ENCODE measurements around the gene PRKAR2B. TPM values are rescaled to one million over a fixed set of nuclear protein-coding genes. Genes with fewer than 3 reads are reported as not detected.
A peak's percentile ranks its signal among the peaks of the same experiment; 100 is the strongest.
"Not testable (repeated sequence)": the region's sequence is repeated elsewhere in the genome, so short reads cannot be mapped to it uniquely, and the experiment has no call there.

PRKAR2B gene
- total RNA-seq, 2 donors from 2014 or later: 0.71 to 1.7 TPM

DNA sequence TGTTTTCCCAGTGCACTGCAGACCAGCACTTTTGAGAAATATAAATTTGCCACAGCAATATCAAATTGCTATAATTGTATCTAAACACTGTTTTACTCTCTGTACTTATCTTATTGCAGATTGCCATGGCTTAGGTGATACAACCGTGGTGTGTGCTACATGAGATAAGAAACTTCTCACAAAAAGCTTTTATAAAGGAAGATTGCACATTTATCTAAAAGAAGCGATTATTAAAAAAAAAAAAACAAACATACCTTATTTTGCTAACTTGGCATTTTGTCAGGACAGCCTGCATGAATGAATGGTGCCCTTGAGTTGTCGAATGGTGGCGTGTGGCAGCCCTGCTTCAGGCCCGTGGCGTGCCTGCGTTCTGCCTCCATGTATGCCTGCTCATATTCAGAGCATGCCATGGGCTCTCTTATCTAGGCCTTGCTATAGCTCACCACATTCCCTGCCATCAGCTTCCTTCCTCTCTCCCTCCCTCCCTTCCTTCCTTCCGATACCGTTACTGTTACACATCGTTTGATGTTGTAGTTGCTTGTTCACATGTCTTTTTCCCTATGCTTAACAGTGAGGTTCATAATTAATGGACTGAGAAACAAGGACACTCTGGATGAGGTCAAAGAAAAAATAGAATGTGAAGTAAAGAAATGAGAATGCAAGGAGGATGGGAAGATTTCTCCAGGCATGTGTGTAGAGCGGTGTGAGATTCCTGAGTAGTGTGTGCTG lies 34.9 kb downstream of the PRKAR2B start:
- no peak for DNase-seq (ENCODE audit: low spot score in 2 of 2)
- no peaks in the 10 kb centered on the region for H3K9me3 Mint-ChIP-seq
- H3K27ac Mint-ChIP-seq: no peak overlapping the region
- no peak for ATAC-seq
- no peaks in the 10 kb centered on the region for H3K36me3 Mint-ChIP-seq

DNA sequence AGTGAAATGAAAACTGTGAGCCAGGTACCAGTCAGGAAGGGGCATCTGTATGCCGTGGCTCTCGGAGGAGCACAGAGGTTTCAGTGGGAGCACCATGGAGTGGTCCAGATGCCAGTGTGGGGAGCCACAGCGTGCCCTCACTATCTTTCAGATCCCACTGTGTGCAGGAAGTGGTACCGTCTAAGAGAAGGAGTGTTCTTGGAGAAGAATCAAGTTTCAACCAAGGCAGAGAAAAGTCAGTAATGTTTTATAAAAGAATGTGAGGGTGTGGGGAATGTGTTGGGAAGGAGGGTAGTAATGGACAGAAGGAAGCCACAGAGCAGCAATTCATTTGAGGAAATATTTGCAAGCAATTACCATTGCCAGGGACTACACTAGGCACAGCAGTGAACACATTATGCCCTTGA lies 35.6 kb downstream of the PRKAR2B start:
- Mint-ChIP-seq H3K9me3 (no peaks in the 10 kb centered on the region), H3K36me3 (no peaks in the 10 kb centered on the region)
- no peak for ATAC-seq

DNA sequence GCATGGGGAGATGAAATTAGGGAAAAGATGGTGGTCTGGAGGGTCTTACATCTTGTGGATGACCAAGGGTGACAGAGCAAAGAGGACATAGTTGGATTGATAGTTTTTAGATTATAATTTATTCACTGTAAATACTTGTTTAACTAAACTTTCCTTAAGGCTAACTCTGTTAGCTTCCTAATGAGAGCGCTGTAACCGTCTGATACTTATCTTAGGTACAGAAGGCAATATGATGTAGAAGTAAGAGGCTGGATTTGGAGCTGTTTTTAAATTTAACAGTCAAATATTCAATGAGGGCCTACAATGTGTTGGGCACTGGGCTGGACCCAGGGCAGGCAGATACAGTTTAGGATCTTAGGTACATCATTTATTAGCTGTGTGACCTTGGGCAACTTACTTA lies 36.0 kb downstream of the PRKAR2B start:
- no peaks in the 10 kb centered on the region for H3K36me3 Mint-ChIP-seq
- ATAC-seq (no peak), DNase-seq (ENCODE audit: low spot score in 2 of 2) (no peak)
- no peak overlapping the region for H3K27ac Mint-ChIP-seq
- H3K9me3 Mint-ChIP-seq: no peaks in the 10 kb centered on the region

More for the DNA sequence above, 35.6 kb downstream of the PRKAR2B start:
- no peak overlapping the region for H3K27ac Mint-ChIP-seq
- no peak for DNase-seq (ENCODE audit: low spot score in 2 of 2)

DNA sequence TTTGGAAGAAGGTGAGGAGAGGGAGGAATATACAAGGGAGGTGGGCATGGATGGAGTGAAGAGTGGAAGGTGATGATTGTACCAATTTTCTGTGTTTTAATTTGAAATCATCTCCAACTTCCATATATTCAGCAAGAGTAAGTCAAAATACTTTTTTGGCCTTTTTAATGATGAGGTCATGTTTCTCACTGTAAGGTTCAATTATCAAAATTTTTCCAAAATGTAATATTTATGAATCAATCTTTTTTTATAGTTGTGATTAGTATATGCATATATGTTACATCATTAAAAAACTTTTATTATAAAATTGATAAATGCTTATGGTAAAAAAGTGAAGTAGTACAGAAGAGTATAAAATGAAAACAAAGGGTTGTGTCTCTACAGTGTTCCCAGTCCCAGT lies 40.7 kb downstream of the PRKAR2B start:
- no peak for ATAC-seq
- Mint-ChIP-seq H3K9me3 (no peaks in the 10 kb centered on the region), H3K27ac (no peak overlapping the region), H3K36me3 (no peaks in the 10 kb centered on the region)
- no peak for DNase-seq (ENCODE audit: low spot score in 2 of 2)

DNA sequence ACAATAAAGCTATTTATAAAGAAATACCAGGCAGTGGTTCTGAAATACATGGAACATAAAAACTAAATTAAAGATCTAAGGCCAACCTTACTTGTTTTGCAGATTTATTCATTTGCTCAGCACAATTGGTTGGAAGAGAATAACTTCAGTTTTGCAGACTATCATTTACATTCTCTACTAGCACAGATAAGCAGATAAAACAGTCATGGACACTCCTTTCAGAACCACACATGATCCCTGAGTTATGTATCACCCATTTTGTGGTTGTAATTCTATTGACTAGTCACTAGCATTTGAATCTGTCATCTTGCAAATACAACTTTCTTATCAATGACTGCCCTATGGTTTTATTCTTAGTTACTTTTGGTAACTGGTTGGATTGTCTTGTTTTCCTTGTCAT lies 45.1 kb downstream of the PRKAR2B start:
- Mint-ChIP-seq H3K27ac (no peak overlapping the region), H3K36me3 (no peaks in the 10 kb centered on the region), H3K9me3 (no peaks in the 10 kb centered on the region)
- no peak for DNase-seq (ENCODE audit: low spot score in 2 of 2)
- ATAC-seq: no peak

DNA sequence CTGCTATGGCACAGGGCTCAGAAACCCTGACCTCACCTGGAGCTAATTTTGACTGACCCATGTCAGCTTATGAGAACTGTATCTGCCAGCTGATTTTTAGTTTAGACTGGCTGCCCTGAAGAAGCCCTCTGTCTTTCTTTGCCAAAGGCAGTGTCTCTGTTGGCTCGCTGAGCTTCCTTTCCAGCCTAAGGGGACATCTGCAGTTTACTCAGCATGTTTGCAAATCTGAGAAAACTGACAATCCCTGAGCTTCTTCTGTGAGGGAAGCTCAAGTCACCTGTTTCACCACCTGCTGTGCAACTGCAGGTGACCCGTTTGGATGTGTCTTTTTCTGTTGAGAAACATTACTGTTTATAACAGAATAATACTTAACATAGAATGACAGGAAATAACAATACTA lies 46.0 kb downstream of the PRKAR2B start:
- H3K27ac Mint-ChIP-seq: no peak overlapping the region
- DNase-seq (ENCODE audit: low spot score in 2 of 2): no peak

DNA sequence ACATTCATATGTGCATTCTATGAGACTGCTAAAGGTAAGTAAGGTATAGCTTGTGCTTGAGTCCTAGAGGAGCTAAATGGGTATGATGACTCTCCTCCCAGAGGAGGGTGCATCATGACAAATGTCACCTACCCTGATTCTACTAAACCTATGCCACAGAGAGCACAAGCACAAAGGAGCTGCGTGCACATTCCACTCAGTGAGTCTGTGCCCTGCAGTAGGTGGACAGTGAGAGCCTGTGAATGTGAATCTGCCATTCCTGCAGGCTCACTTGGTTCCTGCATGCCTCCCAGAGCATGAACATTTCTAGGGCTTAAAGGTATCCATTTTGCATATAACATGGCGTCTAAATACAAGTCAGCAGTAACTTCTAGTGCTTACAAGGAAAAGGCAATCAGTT lies 46.8 kb downstream of the PRKAR2B start:
- Mint-ChIP-seq H3K36me3 (no peaks in the 10 kb centered on the region), H3K27ac (no peak overlapping the region), H3K9me3 (no peaks in the 10 kb centered on the region)
- ATAC-seq (no peak), DNase-seq (ENCODE audit: low spot score in 2 of 2) (no peak)

More for the DNA sequence above, 46.0 kb downstream of the PRKAR2B start:
- Mint-ChIP-seq H3K9me3 (no peaks in the 10 kb centered on the region), H3K36me3 (no peaks in the 10 kb centered on the region)
- ATAC-seq: no peak

DNA sequence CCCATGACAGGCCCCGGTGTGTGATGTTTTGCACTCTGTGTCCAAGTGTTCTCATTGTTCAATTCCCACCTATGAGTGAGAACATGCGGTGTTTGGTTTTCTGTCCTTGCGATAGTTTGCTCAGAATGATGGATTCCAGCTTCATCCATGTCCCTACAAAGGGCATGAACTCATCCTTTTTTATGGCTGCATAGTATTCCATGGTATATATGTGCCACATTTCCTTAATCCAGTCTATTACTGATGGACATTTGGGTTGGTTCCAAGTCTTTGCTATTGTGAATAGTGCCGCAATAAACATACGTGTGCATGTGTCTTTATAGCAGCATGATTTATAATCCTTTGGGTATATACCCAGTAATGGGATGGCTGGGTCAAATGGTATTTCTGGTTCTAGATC lies 49.2 kb downstream of the PRKAR2B start:
- H3K9me3 Mint-ChIP-seq; DNase-seq (ENCODE audit: low spot score in 2 of 2); H3K36me3 Mint-ChIP-seq; ATAC-seq; H3K27ac Mint-ChIP-seq: not testable (repeated sequence)

DNA sequence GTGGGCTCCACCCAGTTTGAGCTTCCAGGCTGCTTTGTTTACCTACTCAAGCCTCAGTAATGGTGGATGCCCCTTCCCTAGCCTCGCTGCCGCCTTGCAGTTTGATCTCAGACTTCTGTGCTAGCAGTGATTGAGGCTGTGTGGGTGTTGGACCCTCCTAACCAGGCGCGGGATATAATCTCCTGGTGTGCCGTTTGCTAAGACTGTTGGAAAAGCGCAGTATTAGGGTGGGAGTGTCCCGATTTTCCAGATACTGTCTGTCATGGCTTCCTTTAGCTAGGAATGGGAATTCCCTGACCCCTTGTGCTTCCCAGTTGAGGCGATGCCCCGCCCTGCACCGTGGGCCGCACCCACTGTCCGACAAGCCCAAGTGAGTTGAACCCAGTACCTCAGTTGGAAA lies 54.6 kb downstream of the PRKAR2B start:
- DNase-seq (ENCODE audit: low spot score in 2 of 2); H3K9me3 Mint-ChIP-seq; ATAC-seq; H3K27ac Mint-ChIP-seq: not testable (repeated sequence)
- peaks cover 0 to 17% of the 10 kb centered on the region in 2 donors for H3K36me3 Mint-ChIP-seq

DNA sequence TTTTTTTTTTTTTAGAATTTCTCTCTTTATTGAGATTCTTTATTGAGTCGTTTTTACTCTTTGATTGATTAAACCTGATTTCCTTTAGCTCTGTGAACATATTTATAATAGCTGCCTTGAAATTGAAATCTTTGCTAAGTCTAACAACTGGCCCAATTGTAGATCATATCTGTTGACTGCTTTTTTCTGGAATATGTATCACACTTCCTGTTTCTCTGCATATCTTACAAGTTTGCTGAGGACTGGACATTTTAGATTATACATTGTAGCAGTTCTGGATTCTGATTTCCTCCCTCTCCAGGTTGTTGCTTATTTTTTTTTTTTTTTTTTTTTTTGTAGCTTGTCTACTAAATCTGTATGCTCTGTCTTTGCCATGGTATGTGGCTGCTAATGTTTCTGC lies 56.3 kb downstream of the PRKAR2B start:
- Mint-ChIP-seq H3K27ac (no peak overlapping the region), H3K9me3 (peaks cover 5 to 9% of the 10 kb centered on the region in 2 donors), H3K36me3 (peaks cover 0 to 17% of the 10 kb centered on the region in 2 donors)
- no peak for ATAC-seq
- DNase-seq (ENCODE audit: low spot score in 2 of 2): no peak

DNA sequence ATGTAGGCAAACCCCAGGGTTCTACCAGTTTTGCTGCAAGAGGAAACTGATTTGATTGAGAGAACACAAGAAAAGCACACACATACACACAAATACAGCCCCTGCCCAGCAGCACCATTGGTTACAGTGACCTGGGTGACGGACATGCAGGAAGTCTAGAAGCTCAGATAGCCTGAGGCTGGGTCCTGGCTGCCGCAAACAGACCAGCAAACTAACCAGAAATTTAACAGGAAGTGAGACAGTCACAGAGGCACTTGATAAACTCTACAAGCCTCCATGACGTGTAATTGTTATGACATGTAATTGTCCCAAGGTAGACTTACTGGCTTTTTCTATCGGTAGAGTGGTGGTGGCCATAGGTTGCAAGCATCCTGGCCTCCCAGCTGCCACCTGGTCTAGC lies 58.9 kb downstream of the PRKAR2B start:
- no peak for DNase-seq (ENCODE audit: low spot score in 2 of 2)
- Mint-ChIP-seq H3K9me3 (peaks cover 4 to 5% of the 10 kb centered on the region in 2 donors), H3K36me3 (peaks cover 0 to 17% of the 10 kb centered on the region in 2 donors), H3K27ac (no peak overlapping the region)
- ATAC-seq: peak in 1 of 2 donors; percentile 13

DNA sequence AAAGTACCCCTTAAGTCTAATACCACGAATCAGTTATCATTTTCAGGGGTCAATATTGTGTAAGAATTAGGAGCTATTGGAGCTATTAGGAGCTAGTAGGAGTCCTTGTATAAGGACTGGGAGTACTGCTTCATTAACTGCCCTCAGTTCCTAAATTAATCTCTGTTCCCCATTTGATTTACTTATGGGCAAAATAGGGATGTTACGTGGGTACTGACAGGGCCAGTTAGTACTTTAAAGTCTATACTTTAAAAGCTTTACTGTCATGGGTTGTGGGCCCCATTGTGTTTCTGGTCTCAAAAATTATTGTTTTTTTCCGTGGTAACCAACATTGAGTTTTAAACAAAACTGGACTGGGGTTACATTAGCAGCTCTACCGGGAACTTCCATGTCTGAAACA lies 60.3 kb downstream of the PRKAR2B start:
- Mint-ChIP-seq H3K27ac (no peak overlapping the region), H3K9me3 (peaks cover 3 to 5% of the 10 kb centered on the region in 2 donors), H3K36me3 (peaks cover 0 to 11% of the 10 kb centered on the region in 2 donors)
- DNase-seq (ENCODE audit: low spot score in 2 of 2) (no peak), ATAC-seq (no peak)

DNA sequence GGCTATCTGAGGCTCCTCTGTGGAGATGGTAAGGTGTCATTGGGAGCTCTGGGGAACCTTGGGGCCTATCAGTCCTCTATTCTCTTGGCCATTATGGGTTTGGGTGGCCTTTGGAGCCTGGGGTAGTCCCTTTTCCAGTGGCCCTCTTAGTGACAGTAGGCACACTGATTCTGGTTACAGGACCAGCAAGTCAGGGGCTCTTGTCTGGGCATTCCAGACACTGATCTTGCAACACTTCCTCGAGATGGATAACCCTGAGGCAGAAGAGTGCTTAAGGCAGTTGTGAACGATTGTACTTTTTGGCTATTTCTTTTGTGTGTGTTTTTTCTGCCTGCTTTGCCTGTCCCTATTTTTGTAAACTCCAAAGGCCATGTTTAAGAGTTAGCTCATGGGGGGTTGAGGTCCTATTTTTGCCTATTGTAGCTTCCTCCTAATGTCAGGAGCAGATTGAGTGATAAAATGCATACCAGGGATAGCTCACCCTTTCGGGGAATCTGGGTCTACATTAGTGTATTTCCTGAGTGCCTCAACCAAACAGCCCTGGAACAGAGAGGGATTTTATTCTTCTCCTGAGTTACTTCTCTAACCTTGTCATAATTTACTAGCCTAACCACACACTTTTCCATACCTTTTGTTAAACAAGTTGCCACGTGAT lies 61.2 kb downstream of the PRKAR2B start:
- no peak for ATAC-seq
- Mint-ChIP-seq H3K36me3 (peaks cover 0 to 1% of the 10 kb centered on the region in 2 donors), H3K27ac (no peak overlapping the region), H3K9me3 (peaks cover 0 to 1% of the 10 kb centered on the region in 2 donors)
- no peak for DNase-seq (ENCODE audit: low spot score in 2 of 2)

DNA sequence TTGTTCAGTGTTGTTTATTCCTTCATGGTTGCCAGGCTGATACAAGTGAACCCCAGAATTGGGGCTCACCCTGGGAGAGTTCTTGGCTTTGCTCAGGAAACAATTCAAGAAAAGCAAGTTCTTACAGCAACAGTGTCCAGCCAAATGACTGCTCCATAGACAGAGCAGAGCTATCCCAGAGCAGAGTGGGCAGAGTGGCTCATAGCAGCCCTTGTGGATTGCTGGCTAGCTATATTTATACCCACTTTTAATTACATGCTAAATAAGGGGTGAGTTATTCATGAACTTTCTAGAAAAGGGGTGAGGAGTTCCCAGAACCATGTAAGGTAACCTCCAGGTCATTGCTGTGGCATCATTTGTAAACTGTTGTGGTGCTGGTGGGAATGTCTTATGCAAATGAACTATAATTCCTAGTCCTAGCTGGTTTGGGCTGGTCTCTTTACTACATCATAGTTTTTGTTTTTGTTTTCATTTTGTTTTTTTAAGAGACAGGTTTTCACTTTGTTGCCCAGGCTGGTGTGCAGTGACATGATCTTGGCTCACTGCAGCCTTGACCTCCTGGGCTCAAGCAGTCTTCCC lies 64.4 kb downstream of the PRKAR2B start:
- no peaks in the 10 kb centered on the region for H3K36me3 Mint-ChIP-seq
- ATAC-seq (no peak), DNase-seq (ENCODE audit: low spot score in 2 of 2) (no peak)
- no peak overlapping the region for H3K27ac Mint-ChIP-seq
- H3K9me3 Mint-ChIP-seq: no peaks in the 10 kb centered on the region

DNA sequence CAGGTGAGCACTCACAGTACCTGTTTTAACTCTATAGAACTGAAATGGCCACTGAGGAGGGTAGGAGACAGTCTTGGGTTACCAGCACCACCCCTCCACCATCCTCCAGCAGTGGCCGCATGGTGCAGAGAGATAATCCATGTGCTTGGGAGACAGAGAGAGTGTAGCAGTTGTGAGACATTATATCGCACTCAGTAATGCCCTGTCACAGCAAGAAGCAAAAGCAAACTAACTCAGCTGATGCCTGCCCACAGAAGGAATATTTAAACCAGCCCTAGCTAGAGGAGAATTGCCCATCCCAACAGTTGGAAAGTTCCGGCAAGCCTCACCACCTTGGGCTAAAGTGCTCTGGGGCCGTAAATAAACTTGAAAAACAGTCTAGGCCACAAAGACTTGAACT lies 65.5 kb downstream of the PRKAR2B start:
- Mint-ChIP-seq H3K9me3 (no peaks in the 10 kb centered on the region), H3K36me3 (no peaks in the 10 kb centered on the region), H3K27ac (no peak overlapping the region)
- ATAC-seq (no peak), DNase-seq (ENCODE audit: low spot score in 2 of 2) (no peak)

DNA sequence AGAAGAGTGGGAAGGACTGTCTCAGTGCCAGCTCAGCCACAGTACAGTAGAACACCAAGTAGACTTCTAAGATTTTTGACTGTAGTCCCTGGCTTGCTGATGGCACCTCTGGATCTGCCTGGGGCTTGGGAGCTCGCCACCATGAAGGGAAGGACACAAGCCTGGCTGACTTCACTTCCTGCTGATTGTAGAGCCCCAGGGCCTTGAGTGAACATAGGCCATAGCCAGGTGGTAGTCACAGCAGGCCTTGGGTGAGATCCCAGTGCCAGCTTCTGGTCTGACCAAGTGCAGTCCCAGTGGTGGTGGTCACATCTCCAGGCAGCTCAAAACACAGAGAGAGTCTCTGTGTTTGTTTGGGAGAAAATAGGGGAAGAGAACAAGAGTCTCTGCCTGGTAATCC lies 66.7 kb downstream of the PRKAR2B start:
- no peak for DNase-seq (ENCODE audit: low spot score in 2 of 2)
- H3K27ac Mint-ChIP-seq: no peak overlapping the region
- ATAC-seq: no peak
- no peaks in the 10 kb centered on the region for H3K36me3 Mint-ChIP-seq
- H3K9me3 Mint-ChIP-seq: no peaks in the 10 kb centered on the region

DNA sequence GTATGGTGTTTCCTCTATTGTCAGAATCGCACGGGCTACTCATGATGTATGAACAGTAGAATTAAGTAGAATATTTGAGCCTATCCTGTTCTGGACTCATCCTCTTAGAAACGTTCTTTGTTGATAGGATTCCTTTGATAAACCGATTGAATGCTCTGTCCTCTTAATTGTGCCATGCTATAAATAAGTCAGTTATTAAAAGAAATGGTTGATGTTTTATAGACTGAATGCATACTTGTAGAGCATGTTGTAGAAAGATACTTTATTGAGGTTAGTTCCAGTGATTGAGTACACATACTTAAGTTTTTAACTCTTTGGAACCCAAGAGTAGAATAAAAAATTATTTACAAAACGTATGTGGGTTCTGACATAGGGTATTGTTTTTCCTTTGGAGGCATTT lies 69.4 kb downstream of the PRKAR2B start:
- H3K36me3 Mint-ChIP-seq: no peaks in the 10 kb centered on the region
- DNase-seq (ENCODE audit: low spot score in 2 of 2): no peak
- ATAC-seq: no peak
- no peak overlapping the region for H3K27ac Mint-ChIP-seq
- no peaks in the 10 kb centered on the region for H3K9me3 Mint-ChIP-seq

DNA sequence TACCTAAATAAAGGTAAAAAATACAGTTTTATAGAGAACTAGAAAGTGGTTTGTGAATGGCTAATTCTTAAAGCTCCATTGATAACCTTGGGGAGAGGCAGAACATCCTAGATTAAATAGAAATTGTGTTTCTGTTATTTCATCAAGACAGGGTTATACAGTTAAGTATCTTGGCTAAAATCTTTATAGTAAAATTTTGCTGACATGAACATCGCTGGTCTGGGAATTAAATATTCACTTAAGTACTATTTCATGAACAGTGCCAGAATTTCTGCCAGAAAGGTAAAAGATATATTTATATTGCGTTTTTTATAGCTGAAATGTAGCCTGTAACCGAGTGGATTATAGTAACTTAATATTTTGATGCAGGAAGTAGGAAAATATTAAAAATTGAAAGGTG lies 70.6 kb downstream of the PRKAR2B start:
- no peak overlapping the region for H3K27ac Mint-ChIP-seq
- no peaks in the 10 kb centered on the region for H3K36me3 Mint-ChIP-seq
- DNase-seq (ENCODE audit: low spot score in 2 of 2): no peak
- no peaks in the 10 kb centered on the region for H3K9me3 Mint-ChIP-seq
- no peak for ATAC-seq
